ENCODE data around the gene SLC7A1. TPM values are rescaled to one million over a fixed set of nuclear protein-coding genes. Genes with fewer than 3 reads are reported as not detected.
A peak's percentile ranks its signal among the peaks of the same experiment; 100 is the strongest.

The SLC7A1 gene
- total and polyA plus RNA-seq, 7 donors = 2.4 to 25.6 (median 15.0) TPM

DNA sequence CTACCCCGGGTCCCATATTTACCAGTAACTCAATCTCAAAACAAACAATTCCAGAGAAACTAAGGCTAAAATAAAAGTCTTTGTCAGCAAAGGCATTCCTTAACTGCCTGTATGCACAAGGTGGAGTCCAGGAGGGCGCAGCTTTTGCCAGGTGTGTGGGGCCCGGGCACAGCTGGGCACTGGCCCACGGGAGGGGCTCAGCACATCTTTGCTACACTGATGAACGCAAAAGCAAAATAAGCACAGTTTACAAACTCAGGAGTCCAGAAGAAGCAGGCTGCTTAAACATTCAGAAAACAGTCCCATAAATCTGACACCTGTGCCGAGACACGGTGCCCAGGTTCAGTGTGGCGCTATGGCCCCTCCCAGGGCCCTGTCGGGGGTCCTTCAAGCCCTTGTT lies 70.8 kb downstream of the SLC7A1 start:
- peaks cover 0 to 44% (median 14%) of the 10 kb centered on the region in 4 donors for H3K36me3 ChIP-seq
- 59 to 83% methylated on average over 9 of the region's 9 CpGs for WGBS, 2 donors
- intact Hi-C loops (cut with DNase I) = no loop called here
- no peak for TF ChIP-seq EP300 (IDR thresholded peaks at IDR 0.05)
- TF ChIP-seq POLR2A (IDR thresholded peaks at IDR 0.05) = no peak
- TF ChIP-seq, protein P1, sequence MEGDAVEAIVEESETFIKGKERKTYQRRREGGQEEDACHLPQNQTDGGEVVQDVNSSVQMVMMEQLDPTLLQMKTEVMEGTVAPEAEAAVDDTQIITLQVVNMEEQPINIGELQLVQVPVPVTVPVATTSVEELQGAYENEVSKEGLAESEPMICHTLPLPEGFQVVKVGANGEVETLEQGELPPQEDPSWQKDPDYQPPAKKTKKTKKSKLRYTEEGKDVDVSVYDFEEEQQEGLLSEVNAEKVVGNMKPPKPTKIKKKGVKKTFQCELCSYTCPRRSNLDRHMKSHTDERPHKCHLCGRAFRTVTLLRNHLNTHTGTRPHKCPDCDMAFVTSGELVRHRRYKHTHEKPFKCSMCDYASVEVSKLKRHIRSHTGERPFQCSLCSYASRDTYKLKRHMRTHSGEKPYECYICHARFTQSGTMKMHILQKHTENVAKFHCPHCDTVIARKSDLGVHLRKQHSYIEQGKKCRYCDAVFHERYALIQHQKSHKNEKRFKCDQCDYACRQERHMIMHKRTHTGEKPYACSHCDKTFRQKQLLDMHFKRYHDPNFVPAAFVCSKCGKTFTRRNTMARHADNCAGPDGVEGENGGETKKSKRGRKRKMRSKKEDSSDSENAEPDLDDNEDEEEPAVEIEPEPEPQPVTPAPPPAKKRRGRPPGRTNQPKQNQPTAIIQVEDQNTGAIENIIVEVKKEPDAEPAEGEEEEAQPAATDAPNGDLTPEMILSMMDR (IDR thresholded peaks at IDR 0.05) = no peak
- no peak for TF ChIP-seq POLR2AphosphoS5 (IDR thresholded peaks at IDR 0.05)
- no peak overlapping the region for H3K27ac ChIP-seq
- no peaks in the 10 kb centered on the region for H3K9me3 ChIP-seq
- no peaks in the 10 kb centered on the region for H3K27me3 ChIP-seq
- DNase-seq = no peak
- no peak overlapping the region for H3K4me3 ChIP-seq
- H3K4me1 ChIP-seq = peaks cover 0 to 30% (median 12%) of the 10 kb centered on the region in 4 donors

DNA sequence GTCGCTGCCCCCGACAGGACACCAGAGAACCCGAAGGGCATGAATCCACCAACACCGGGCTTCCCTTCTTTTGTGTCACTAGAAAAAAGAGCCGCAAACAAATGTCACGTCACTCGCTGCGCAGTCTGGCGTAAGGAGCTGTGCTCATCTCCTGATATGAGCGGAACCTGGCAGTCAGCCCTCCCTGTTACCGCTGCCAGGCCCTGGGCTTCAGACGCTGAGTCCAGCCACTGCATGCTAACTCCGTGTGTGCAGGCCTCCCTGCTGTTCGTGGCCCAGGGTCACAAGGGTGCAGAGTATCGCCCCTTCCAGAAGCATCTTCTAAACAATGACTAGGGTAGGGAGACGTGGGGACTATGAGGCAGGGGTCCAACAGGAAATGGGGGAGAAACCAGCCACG lies 71.3 kb downstream of the SLC7A1 start:
- no peak overlapping the region for H3K27ac ChIP-seq
- peaks cover 0 to 48% (median 12%) of the 10 kb centered on the region in 4 donors for H3K36me3 ChIP-seq
- intact Hi-C loops (cut with DNase I) = no loop called here
- 89 to 93% methylated on average over 17 of the region's 17 CpGs for WGBS, 2 donors
- H3K4me1 ChIP-seq = peaks cover 0 to 29% (median 12%) of the 10 kb centered on the region in 4 donors
- no peaks in the 10 kb centered on the region for H3K9me3 ChIP-seq
- H3K4me3 ChIP-seq = no peak overlapping the region
- no peak for DNase-seq
- no peaks in the 10 kb centered on the region for H3K27me3 ChIP-seq
- TF ChIP-seq, protein P1 (IDR thresholded peaks at IDR 0.05) = no peak
- no peak for TF ChIP-seq POLR2AphosphoS5 (IDR thresholded peaks at IDR 0.05)
- TF ChIP-seq EP300 (IDR thresholded peaks at IDR 0.05) = no peak
- no peak for TF ChIP-seq POLR2A (IDR thresholded peaks at IDR 0.05)

DNA sequence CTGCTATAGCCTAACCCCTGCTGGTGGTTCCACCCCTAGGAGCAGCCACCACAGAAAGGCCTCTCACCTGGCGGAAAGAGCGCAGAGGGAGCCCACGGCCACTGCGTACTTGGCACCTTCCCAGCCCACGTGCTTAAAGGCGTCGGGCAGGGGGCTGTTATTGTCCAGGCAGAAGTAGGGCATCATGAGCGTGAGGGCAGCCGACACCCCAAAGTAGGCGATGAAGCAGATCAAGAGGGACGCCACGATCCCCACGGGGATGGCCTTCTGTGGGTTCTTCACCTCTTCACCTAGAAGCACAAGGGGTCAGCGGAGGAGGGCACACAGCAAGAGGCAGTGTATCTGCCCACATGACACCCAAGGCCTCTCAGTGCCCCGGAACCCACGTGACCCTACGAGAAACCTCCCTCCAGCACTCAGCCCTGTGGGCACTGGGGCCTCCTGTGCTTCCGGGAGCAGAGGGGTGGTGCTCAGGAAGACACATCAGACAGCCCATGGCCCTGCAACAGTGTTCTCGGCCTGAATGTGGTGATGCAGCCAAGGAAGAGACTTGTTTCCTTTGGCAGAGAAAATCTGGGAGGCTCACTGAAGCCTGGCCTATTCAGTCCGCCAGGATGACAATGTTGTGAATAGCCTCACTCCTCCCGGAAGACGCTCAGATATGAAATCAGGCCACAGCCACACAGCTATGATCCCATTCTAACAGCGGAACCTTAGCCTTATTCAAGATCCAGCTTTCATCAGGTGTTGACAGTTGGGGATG lies 72.1 kb downstream of the SLC7A1 start:
- H3K9me3 ChIP-seq = no peaks in the 10 kb centered on the region
- peak overlapping the region in 1 of 4 donors; percentile 66 for H3K27ac ChIP-seq
- WGBS, 2 donors = 96% methylated on average over 23 of the region's 23 CpGs
- DNase-seq = no peak
- TF ChIP-seq POLR2AphosphoS5 (IDR thresholded peaks at IDR 0.05) (no peak), POLR2A (IDR thresholded peaks at IDR 0.05) (no peak), EP300 (IDR thresholded peaks at IDR 0.05) (no peak)
- TF ChIP-seq, protein P1 (IDR thresholded peaks at IDR 0.05) = no peak
- H3K4me1 ChIP-seq = peaks cover 0 to 21% (median 10%) of the 10 kb centered on the region in 4 donors
- H3K27me3 ChIP-seq = no peaks in the 10 kb centered on the region
- intact Hi-C loops (cut with DNase I) = no loop called here
- H3K36me3 ChIP-seq = peaks cover 1 to 54% (median 12%) of the 10 kb centered on the region in 4 donors
- no peak overlapping the region for H3K4me3 ChIP-seq

DNA sequence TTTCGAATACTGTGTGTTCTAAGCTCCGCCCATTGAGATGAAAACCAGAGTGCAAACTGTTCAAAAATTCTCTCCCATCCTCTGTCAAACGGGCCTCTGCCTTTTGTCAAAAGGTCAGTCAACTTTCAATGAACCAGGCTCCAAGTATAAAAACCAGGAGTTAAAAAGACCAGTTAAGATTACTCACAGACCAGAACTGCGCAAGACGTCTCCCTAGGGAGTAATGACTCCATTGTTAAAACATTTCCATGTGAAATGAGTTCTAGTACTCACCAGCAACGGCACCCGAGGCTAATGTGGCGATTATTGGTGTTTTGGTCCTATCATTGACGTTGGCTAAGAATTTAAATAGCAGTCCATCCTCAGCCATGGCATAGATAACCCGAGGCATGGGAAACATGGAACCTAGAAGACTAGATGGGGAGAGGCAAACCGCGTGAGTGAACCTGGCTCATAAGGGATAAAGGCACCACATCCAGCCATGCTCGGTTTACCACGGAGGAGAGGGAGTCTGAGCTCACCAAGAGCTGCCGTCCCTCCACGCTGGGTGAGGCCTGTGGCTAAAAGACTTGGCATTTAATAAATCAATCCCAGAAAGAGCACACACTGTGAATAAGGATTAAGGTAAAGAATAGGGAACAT lies 73.3 kb downstream of the SLC7A1 start:
- intact Hi-C loops (cut with DNase I) = no loop called here
- Histone ChIP-seq H3K27me3 (no peaks in the 10 kb centered on the region), H3K4me1 (peaks cover 0 to 19% (median 10%) of the 10 kb centered on the region in 4 donors), H3K4me3 (no peak overlapping the region), H3K27ac (peak overlapping the region in 2 of 4 donors; percentile 49 to 66), H3K9me3 (no peaks in the 10 kb centered on the region), H3K36me3 (peaks cover 5 to 56% (median 19%) of the 10 kb centered on the region in 4 donors)
- TF ChIP-seq, protein P1 (IDR thresholded peaks at IDR 0.05) = no peak
- TF ChIP-seq EP300 (IDR thresholded peaks at IDR 0.05) (peak in 1 of 4 donors; percentile 46), POLR2AphosphoS5 (IDR thresholded peaks at IDR 0.05) (peak; percentile 46 to 86 (median 75)), POLR2A (IDR thresholded peaks at IDR 0.05) (no peak)
- DNase-seq = no peak
- 92 to 96% methylated on average over 16 of the region's 16 CpGs for WGBS, 2 donors

All from sigmoid colon (tissue), 7 donors.